ENCODE results near the gene TIAM2. TPM values are rescaled to one million over a fixed set of nuclear protein-coding genes. Genes with fewer than 3 reads are reported as not detected.
"Not testable (repeated sequence)": the region's sequence is repeated elsewhere in the genome, so short reads cannot be mapped to it uniquely, and the experiment has no call there.

Gene TIAM2
- total RNA-seq, 1 donor from 2014 or later: 5.9 TPM

DNA sequence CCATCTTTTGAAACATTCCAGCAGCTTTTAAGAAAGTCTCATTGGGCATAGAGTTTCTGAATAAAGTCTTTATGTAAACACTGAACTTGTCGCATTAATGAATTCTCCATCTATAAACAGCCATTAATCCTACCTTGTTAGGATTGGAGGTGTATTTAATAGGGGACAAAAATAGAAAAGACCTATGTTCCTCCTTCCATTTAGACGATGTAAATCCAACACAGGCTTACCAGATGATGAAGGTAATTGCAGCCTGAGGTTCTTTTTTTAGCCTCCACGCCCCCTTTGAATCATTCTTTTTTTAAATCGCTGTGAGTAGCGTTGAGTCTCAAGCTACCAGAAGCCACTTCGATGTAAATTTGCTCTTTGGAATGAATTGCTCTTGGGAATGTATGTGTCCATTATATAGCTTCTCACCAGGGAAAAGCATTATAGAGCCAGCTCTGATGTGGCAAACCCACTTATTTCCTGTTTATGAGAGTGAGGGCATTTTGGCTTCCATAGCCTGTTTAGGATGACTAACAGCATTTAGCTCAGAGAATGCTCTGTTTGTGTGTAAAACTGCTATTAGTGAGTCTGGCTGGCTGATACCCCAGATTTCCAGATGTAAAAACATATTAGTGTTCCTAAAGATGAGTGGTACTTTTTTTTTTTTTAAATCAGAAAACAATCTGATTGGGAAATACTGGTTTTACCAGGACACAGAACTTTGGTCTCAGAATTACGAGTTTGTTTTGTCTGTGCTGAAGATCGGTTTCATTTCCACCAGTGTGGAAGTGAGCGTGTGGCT is 193.8 kb downstream of the TIAM2 start:
- intact Hi-C loops (cut with micrococcal nuclease): loop anchor here (1.0 kb wide), 1 partner anchor 35 kb away; no protein-coding TSS in a partner anchor

DNA sequence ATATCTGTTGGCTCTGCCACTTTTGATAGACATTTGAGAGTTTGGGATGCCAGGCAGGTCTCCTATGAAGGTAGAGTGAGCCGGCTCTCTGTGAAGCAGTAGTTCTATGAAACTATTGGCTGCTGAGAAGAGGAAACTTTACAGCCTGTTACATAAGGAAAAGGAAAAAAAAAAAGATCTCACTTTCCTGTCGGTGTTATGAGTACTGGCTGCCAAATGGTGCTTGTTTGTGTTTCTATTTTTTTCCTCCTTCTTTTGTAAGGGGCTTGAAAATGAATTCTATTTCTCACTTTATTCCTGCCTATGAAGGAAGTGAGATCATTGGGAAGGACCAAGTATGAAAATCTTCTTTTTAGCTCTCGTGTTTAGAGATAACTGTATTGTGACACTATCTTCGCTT is 195.6 kb downstream of the TIAM2 start:
- intact Hi-C loops (cut with micrococcal nuclease): no loop called here

DNA sequence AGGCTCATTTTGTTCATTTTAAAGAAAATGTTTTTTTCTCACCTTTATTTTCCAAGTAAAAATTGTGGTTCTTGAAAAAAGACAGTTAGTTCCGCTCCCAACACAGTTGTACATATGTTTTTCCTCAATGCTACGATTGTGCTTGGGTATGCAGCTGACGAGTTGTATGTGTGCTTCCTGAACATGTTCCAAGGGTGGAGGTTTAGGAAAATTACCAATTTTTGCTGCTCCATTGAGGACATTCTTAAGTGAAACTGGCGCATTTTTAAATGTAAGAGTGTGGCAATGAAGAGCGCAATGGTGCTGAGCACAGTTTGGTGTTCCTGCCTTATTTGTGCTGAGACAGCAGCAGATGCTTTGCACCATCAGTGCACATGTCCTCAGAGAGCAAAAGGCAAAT is 198.4 kb downstream of the TIAM2 start:
- intact Hi-C loops (cut with micrococcal nuclease): no loop called here

DNA sequence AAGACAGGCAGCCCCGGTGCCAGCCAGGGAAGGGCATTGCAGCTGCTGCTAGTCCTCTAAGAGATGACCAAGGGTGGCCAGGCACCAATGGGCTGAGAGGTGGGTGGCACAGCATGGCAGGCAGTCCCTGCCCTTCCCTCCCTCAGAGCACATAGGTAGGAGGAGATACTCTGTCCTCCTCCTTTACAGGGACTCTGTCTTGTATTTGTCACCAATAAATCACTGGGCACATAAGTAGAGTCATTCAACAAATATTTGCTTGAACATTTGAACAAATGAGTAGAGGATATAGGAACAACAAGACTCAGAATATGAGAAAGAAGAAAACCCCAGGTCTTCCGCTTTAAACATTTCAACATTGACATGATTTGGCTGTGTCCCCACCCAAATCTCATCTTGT is 199.3 kb downstream of the TIAM2 start:
- intact Hi-C loops (cut with micrococcal nuclease): no loop called here

DNA sequence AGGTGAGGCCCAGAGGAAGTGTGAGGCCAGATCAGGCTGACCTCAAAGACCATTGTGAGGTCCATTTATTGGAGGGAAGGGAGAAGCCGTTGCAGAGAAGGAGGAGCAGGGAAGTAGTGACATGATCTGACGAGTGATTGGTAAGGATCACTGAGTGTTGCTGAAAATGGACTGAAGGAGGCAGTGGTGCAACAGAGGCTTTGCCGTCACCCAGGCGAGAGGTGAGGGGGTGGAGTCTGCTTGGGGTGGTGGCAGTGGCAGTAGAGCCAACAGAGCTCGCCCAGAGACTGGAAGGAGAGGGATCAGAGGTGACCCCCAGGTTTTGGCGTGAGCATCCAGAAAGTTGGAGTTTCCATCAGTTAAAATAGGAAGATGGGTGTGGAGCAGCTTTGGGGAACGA is 200.8 kb downstream of the TIAM2 start:
- intact Hi-C loops (cut with micrococcal nuclease): no loop called here

DNA sequence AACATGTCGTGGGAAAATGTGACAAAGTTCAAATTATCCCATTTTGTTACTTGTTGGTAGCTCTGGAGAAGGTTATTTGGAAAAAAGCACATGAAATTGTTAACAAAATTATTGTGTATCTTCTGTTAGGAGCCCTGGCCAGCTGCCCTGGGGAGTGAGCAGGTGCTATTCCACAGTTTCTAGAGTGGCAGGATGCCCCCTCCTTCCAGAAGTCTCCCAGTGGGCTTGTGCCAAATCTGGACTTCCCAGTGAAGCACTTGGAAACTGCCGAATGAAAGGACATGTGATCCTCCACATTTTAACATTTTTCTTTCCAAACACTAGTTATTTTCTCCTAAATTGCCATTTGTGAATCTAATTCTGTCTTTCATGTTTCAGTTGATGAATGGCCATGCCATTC is 201.8 kb downstream of the TIAM2 start:
- intact Hi-C loops (cut with micrococcal nuclease): no loop called here

DNA sequence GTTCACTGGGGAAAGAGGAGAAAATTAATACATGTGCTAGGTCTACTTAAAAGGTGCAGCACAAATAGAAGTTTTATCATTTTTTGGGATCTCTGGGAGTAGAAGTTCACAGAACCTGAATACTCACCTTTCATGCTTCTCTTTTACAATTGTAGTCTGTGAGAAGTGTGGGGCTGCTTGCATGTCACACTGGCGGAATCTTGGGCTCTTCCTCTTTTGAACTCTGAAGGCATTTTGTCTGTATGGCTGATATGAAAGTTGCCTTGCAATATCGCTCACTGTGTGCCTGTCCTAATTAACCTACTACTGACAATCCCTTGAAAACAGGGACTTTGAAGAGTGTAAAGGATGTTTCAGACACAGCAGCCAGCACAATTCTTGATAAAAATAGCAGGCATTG is 202.8 kb downstream of the TIAM2 start:
- intact Hi-C loops (cut with micrococcal nuclease): no loop called here

DNA sequence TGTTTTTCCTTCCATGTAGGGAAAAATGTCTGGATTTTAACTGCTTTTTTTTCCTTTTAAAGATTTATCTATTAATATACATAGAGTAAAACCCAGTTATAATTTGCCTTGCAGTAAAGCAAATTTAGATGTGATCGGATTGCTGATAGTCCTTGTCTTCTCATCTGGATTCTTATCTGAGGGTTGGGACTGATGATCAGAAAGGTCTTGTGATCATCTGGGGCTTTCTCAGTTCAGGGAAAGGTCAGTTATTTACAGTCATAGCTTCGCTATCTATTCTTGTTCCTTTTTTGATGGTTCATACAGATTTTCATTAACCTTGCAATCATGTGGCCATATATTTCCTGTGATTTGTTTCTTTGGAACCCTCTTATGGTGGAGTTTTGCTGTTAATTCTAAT is 204.9 kb downstream of the TIAM2 start:
- intact Hi-C loops (cut with micrococcal nuclease): no loop called here

DNA sequence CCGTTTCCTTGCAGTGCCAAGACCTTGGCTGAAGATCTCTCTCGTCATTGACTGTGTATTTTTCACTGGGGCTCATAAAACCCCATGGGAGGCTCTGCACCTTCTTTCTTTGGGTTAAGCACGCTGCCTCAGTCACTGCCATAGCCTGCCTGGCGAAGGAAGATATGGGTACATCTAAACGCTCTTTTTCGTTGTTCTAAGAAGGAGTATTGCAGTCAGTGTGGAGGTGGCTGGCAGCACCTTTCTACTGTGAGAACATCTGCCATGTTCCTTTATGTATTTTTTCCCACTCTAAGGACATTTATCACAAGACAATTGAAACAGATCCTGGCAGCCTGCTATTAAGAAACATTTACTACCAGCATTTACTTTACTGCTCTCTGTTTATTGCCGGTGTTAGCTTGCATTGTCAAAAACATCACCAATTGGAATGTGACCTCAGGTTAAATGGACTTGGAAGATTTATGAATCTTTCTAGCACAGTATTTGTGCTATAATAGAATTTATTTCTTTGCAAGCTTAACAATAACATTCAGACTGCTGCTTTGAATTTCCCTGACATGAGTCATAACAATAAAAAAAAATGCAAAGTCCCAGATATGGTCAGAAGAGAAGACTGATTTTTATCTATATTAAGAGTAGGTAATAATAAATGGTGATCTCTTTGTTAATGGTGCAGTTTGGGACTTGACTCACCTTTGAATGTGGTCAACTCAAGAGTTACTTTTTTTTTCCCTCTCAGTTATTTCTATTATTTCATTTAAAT is 206.5 kb downstream of the TIAM2 start:
- intact Hi-C loops (cut with micrococcal nuclease): no loop called here

DNA sequence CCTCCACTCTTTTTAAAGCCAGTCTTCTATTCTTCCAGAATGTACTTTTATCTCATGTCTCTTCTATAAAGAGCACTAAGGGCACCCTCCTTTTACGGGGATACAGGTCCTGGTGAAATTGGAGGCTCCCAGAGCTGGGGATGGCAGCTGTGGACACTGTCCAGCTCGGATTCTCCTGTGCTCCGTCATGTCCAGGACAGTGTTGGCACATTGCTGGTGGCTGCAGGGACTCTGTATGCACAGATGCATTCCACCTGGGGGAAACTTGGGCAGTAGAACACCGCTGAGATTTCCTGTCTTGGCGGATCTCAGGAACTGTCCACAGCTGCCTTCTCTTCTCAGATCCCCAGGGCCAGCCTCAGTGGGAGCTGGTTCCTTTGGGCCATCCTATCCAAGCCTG is 212.1 kb downstream of the TIAM2 start:
- intact Hi-C loops (cut with micrococcal nuclease): no loop called here

DNA sequence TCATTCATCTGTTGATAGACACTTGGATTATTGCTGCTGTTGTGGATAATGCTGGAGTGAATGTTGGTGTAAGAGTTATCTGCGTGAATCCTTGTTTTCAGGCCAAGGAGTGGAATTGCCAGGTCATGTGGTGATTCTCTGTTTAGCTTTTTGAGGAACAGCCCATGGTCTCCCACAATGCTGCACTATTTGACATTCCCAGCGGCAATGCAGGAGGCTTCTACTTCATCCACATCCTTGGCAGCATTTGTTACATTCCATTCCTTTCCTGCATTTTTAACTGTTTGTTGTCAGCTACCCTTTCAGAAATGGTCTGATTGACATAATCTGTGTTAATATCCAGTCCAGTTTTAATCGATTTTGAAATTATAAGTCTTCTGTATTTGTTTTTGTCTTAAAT is 217.0 kb downstream of the TIAM2 start:
- intact Hi-C loops (cut with micrococcal nuclease): no loop called here

DNA sequence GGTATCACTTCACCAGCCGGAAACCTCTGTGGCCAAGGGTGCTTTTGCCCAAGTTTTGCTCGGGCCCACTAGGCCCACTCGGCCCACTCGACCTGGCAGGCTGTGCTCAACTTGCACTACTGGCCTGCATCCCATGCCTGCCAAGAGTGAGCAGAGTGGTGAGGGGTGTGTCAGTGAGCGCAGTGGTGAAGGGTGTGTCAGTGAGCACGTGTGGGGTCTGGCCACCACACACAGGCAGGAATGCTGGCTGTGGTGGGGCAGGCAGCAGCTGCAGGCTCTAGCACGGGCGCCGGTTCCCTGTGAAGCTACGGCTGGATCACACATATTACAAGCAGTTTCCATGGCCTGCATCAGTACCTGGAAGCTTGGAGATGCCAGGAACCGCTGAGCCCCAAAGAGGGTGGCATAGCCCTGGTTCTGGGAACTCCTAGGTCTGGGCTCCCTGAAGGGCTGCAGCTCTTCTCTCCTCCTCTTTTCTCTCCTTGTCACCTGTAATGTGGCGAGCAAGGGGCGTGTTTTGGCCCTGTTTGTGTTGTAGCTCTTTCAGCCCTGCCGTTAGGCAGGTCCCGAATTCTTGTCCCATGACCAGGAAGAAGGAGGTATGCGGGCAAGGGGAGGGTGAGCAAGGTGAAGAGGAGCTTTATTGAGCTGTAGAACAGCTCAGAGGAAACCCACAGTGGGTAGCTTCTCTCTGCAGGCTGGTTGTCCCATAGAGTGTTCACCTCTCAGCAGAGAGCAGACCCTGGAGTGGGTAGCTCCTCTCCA is 217.7 kb downstream of the TIAM2 start:
- intact Hi-C loops (cut with micrococcal nuclease): no loop called here

DNA sequence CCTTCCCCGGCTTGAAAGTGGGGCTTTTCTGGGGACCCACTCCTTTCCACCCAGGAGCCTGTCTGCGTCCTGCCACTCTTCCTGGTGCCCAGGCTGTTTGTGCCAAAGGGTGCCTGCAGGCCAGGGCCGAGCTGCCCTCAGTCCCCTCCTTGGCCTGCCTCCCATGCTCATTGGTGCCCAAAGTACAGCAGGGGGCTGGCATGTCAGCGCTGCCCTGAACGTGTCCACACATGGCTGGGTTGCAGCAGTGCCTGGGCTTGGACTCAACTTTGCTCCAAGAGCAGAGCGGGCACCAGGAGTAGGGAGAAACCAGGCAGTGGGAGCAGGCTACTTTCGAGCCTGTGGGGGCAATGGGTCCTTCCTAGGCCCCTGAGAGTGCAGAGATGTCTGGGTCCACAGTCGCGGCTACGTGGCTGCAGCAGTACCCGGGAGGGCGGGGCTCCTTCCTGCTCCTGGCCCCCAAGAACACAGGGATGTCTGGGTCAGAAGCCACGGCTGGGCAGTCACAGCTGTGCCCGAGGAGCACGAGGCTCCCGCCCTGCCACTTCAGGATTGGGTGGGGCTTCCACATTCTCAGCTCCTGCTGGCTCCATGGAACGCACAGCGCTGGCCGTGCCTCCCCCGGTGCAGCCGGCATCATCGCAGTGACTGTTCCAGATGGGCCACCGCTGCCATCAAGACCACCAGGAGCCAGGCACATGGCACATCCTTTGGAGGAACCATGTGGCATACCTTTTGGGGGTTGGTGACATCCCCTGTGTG is 218.7 kb downstream of the TIAM2 start:
- intact Hi-C loops (cut with micrococcal nuclease): no loop called here

DNA sequence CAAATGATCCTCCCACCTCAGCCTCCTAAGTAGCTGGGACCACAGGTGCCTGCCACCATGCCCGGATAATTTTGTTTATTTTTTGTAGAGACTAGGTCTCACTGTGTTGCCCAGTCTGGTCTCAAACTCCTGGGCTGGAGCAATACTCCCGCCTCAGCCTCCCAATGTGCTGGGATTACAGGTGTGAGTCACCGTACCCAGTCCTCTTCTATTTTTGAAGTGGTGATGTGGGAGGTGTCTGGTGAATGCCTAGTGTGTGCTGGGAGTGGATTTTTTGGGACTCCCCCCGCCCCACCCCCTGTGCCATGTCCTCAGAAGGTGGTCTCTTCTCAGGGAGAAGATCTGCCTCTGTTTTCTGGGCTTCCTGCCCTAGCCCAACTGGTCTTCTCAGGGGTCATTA is 220.8 kb downstream of the TIAM2 start:
- intact Hi-C loops (cut with micrococcal nuclease): no loop called here

DNA sequence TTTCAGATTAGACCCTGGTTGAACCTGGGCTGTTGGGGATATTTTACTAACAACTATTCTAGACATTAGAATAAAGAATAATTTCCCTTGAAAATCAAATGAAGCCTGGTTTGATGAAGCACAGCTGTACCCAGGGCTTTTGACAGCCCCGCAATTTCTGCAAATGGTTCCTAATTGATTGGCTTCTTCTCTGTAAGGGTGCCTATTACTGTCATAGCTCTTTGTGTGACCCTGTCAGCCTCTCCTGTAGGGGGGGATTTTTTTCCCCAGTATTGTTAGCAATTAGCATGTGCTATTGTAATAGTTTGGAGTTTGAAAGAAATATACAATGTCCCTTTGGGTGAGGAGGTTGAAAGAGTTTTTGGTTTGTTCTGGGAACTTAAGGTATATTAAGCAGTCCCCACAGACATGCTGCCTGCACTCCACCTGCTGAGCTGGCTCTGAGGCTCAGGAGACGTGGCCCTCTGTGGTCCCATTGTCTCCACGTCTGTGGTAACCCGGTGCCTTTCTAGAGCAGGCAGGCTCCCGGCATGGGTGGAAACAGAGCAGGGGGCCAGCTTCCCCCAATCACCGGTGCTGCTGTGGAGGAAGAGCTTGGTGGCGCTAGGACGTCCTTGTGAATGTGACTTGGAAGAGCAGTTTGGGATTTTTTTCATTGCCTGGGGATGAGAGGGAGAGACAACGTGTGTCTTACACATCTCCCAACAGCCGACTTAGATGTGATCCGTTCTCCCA is 221.4 kb downstream of the TIAM2 start:
- intact Hi-C loops (cut with micrococcal nuclease): no loop called here

DNA sequence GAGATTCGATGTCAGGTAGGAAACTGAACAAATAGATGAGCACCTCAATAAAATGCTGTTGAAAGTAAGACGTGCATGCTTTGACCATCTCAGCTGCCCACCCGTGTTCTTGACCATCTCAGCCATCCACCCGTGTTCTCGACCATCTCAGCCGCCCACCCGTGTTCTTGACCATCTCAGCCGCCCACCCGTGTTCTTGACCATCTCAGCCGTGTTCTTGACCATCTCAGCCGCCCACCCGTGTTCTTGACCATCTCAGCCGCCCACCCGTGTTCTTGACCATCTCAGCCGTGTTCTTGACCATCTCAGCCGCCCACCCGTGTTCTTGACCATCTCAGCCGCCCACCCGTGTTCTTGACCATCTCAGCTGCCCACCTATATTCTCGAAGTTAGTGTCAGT is 223.6 kb downstream of the TIAM2 start:
- intact Hi-C loops (cut with micrococcal nuclease): not testable (repeated sequence)

DNA sequence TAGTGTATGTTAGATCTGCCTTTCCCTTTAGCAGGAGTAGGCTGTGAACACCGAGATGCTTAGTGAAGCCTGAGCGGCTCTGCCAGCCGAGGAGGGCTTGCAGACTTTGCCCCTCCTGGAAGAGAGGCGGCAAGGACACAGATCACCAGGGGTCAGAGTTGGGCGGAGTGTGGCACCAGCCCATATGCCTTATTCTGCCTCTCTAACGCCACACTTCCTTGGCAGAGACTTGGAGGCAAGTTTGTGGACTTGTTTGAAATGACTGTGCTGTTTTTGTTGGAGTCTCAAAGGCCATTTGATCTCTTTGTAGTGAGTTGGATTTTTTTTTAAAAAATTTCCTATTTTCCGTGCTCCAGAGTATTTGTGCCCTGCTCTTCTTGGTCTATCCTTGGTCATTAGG is 224.2 kb downstream of the TIAM2 start:
- intact Hi-C loops (cut with micrococcal nuclease): no loop called here

DNA sequence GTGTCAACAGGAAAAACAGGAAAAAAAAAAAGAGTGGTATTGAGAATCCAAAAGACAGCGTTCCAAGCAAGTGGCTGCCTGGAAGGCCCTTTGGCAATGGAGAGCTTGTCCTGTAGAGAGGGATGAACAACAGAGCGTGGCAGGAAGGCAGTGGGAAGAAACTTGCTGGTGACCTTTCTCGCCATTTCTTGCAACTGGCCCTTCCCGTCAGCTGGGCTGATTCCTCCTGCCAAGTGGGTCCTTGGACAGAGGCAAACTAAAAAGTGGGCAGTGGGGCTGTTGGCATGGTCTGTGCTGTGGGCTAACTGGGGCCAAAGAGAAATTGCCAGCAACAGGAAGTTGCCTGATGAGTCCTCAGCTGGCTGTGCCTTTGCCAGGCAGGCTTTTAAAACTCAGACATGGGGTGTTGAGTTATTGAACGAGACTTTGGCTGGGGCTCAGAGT is 224.8 kb downstream of the TIAM2 start:
- intact Hi-C loops (cut with micrococcal nuclease): no loop called here

DNA sequence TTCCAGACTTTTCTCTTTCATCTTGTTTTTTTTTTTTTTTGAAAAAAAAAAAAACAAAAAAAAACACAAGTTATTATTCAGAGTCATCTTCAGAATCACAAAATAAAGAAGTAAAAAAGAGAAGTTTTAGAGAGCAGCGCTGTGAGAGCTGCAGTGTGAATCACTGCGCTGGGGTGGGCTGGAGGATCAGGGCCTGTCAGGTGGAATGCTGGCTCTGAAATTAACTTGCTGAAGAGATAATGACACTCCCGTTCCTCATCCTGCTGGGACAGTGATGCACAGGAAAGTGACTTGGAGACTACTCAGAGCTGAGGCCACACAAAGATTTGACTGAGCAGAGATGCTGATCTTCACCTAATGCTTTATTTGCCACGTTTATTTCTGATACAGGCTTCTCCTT is 226.0 kb downstream of the TIAM2 start:
- intact Hi-C loops (cut with micrococcal nuclease): no loop called here

DNA sequence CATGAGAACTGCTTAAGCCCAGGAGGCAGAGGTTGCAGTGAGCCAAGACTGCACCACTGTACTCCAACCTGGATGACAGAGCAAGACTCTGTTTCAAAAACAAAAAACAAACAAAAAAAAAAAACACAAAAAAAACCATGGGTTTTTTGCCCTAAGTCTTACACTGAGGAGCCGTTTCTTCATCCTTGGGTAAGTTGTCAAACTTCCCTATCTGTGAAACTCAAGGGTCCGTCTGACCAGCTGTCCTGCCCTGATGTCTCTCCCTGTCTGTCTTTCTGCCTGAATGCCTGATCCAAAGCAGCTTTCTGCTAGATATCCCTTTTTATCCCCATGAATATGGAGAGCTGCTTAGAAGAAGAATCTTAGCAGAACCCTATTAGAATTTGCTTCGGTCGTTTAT is 227.4 kb downstream of the TIAM2 start:
- intact Hi-C loops (cut with micrococcal nuclease): no loop called here

Data from T-helper 2 cell treated with Interferon-gamma antibody and Interleukin-4, amounts not matched to agents 100 ng/mL and 5 ng/mL, for 36 hours (primary cell).